Prostate gland (tissue), 2 donors: ENCODE data around the gene ESM1.

Experiments
- POLR2A ChIP-seq: fragments of 450-650 bp; IDR thresholded peaks from one replicate; pipeline ENCODE4 v1.6.1; 2016; ENCODE audit warnings: antibody characterized with exemption, mild to moderate bottlenecking
- POLR2AphosphoS5 ChIP-seq: sonication (generic); formaldehyde crosslinking; IDR thresholded peaks from one replicate; pipeline ENCODE4 v1.6.1; 2017; ENCODE audit warnings: antibody characterized with exemption
- TF ChIP-seq, protein P1 (sequence below), 4 experiments: fragments of 200-600 bp in 2 of 4; fragments of 450-650 bp in 2 of 4; sonication (generic) in 2 of 4; IDR thresholded peaks; 1 replicate in 3 of 4; 2 replicates in 1 of 4; pipeline ENCODE4 v1.5.1; 2016 to 2019; ENCODE audit warnings: antibody characterized with exemption in 4 of 4, mild to moderate bottlenecking in 2 of 4, moderate library complexity in 2 of 4

DNA sequence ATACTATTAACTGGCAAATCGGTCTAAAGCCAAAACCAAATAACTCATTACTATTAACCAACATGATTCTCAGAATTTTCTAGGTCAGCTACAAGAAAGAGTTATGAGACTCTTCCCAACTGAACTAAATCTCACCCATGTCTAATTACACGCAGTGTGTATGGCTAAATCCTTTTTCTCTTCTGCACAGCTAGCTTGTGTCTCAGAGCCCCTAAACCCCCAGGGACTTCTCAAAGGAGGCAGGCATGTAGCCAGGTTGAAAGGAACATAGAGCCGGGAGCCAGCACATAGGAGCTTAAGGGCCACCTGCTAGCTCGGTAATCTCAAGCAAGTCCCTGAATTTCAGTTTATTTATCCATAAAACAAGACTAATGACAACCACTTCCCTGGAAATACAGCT, 36.4 kb upstream of the ESM1 start:
- TF ChIP-seq, protein P1, sequence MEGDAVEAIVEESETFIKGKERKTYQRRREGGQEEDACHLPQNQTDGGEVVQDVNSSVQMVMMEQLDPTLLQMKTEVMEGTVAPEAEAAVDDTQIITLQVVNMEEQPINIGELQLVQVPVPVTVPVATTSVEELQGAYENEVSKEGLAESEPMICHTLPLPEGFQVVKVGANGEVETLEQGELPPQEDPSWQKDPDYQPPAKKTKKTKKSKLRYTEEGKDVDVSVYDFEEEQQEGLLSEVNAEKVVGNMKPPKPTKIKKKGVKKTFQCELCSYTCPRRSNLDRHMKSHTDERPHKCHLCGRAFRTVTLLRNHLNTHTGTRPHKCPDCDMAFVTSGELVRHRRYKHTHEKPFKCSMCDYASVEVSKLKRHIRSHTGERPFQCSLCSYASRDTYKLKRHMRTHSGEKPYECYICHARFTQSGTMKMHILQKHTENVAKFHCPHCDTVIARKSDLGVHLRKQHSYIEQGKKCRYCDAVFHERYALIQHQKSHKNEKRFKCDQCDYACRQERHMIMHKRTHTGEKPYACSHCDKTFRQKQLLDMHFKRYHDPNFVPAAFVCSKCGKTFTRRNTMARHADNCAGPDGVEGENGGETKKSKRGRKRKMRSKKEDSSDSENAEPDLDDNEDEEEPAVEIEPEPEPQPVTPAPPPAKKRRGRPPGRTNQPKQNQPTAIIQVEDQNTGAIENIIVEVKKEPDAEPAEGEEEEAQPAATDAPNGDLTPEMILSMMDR (IDR thresholded peaks at IDR 0.05), result no peak
- TF ChIP-seq POLR2A (no peak), POLR2AphosphoS5 (no peak)
